GM12878 (cell line): ENCODE data around the gene CACNA2D3. TPM values are rescaled to one million over a fixed set of nuclear protein-coding genes. Genes with fewer than 3 reads are reported as not detected.

Experiments
- ATAC-seq: fragments of 200-7000 bp; cut with Tn5 transposase; 3 replicates; pipeline ENCODE4 v1.9.1; 2020; ENCODE audit warnings: mild to moderate bottlenecking, moderate library complexity
- BruUV-seq: library from RNA; stranded (reverse); fragments of 400-500 nt; replicated peaks from 2 replicates; lab custom pipeline; 2021; lab: Mats Ljungman, UMichigan
- CTCF ChIA-PET: fragments of 300-600 bp; sonication (Branson Sonifier 250); formaldehyde crosslinking; extraction: SDS; loops from one replicate; lab custom pipeline; 2021; ENCODE audit warnings: inconsistent platforms; lab: Yijun Ruan, JAX
- POLR2A ChIA-PET: fragments of 350-600 bp; formaldehyde crosslinking; extraction: SDS; loops from one replicate; lab custom pipeline; 2021; ENCODE audit warnings: inconsistent platforms; lab: Charles Lee
- RAD21 ChIA-PET: fragments of 300-600 bp; sonication (Branson Sonifier 250); formaldehyde crosslinking; loops from one replicate; lab custom pipeline; 2023; ENCODE audit warnings: antibody characterized with exemption; ENCODE audit not compliant: unreplicated experiment; lab: Charles Lee
- SMC1A ChIA-PET: fragments of 300-600 bp; sonication (Branson Sonifier 250); formaldehyde crosslinking; loops from one replicate; lab custom pipeline; 2023; ENCODE audit not compliant: unreplicated experiment, uncharacterized antibody; lab: Charles Lee
- DNase-seq: peaks from one replicate; pipeline ENCODE4 v3.0.0-alpha.2; 2011; ENCODE audit warnings: low read depth, low spot score
- FAIRE-seq: peaks from 3 replicates; lab custom pipeline; 2011; peaks lifted over from hg19 to GRCh38; lab: Jason Lieb, UNC
- H2AFZ ChIP-seq: 2 replicates; pipeline ENCODE4 v1.6.0; 2011; ENCODE audit warnings: low read depth, low read length, control low read depth; ENCODE audit not compliant: control insufficient read depth
- H3K27ac ChIP-seq: 2 replicates; pipeline ENCODE4 v1.5.1; 2011; ENCODE audit warnings: control low read depth; ENCODE audit not compliant: control insufficient read depth, insufficient read depth
- H3K27me3 ChIP-seq, 2 experiments: replicated peaks in 1 of 2; 2 replicates each; pipeline versions ENCODE4 v1.6.0 to v1.6.1; 2011; ENCODE audit warnings: low read length in 1 of 2; ENCODE audit not compliant: control insufficient read depth in 2 of 2, insufficient read depth in 2 of 2
- H3K36me3 ChIP-seq, 2 experiments: 2 replicates each; pipeline ENCODE4 v1.5.1; 2011; ENCODE audit warnings: low read length in 1 of 2; ENCODE audit not compliant: control insufficient read depth in 2 of 2, insufficient read depth in 2 of 2
- H3K4me1 ChIP-seq: 2 replicates; pipeline ENCODE4 v1.6.1; 2011; ENCODE audit warnings: mild to moderate bottlenecking, low read length, moderate library complexity, mixed read lengths; ENCODE audit not compliant: control insufficient read depth, insufficient read depth
- H3K4me2 ChIP-seq: 2 replicates; pipeline ENCODE4 v1.6.0; 2011; ENCODE audit warnings: control low read depth; ENCODE audit not compliant: control insufficient read depth, insufficient read depth
- H3K4me3 ChIP-seq: fragments of 200-600 bp; sonication (generic); 2 replicates; pipeline ENCODE4 v1.5.1; 2016
- H3K79me2 ChIP-seq: 2 replicates; pipeline ENCODE4 v1.6.0; 2011; ENCODE audit warnings: low read length; ENCODE audit not compliant: control insufficient read depth, insufficient read depth
- H3K9ac ChIP-seq: 2 replicates; pipeline ENCODE4 v1.8.0; 2011; ENCODE audit warnings: low read length, control low read depth, mixed read lengths; ENCODE audit not compliant: control insufficient read depth, insufficient read depth
- H3K9me3 ChIP-seq: replicated peaks from 3 replicates; pipeline ENCODE4 v1.5.1; 2011; ENCODE audit warnings: mild to moderate bottlenecking, low read length; ENCODE audit not compliant: control insufficient read depth, insufficient read depth
- H4K20me1 ChIP-seq: 2 replicates; pipeline ENCODE4 v1.6.0; 2011; ENCODE audit not compliant: control insufficient read depth, insufficient read depth
- PML ChIP-seq: IDR thresholded peaks from 2 replicates; pipeline ENCODE4 v1.6.1; 2012; ENCODE audit warnings: low read length, inconsistent platforms
- SRF ChIP-seq, 2 experiments: IDR thresholded peaks; 2 replicates each; pipeline ENCODE4 v1.6.1; 2011; ENCODE audit warnings: low read depth in 2 of 2, low read length in 2 of 2, mild to moderate bottlenecking in 1 of 2, moderate library complexity in 1 of 2
- TCF12 ChIP-seq: IDR thresholded peaks from 2 replicates; pipeline ENCODE4 v1.6.1; 2011; ENCODE audit warnings: low read depth, mild to moderate bottlenecking, low read length
- ZBTB40 ChIP-seq: fragments of 450-650 bp; IDR thresholded peaks from 2 replicates; pipeline ENCODE4 v1.6.1; 2016; ENCODE audit warnings: mild to moderate bottlenecking, moderate library complexity, borderline replicate concordance
- WGBS: methylation state at CpG from one replicate; pipeline ENCODE4 v1.1.6; 2016; ENCODE audit warnings: low lambda C conversion rate; ENCODE audit not compliant: insufficient replicate concordance, insufficient coverage; ENCODE audit errors: missing lambda C conversion rate; 5-methylcytosine and 5-hydroxymethylcytosine counted together
- in situ Hi-C: fragments of 300-500 bp; cut with MboI; formaldehyde crosslinking; loops from 9 replicates; pipeline ENCODE4 v1.14.3; 2018; ENCODE audit warnings: mixed read lengths
- intact Hi-C: fragments of 100-400 bp; cut with micrococcal nuclease; formaldehyde crosslinking; loops from one replicate; pipeline ENCODE4 v1.14.2; 2022; ENCODE audit not compliant: unreplicated experiment
- polyA plus RNA-seq, 11 experiments: library from polyadenylated mRNA; depleted of rRNA in 4 of 11; unstranded in 6 of 11; stranded (reverse) in 5 of 11; fragments of >200 nt; fragmentation: Nextera tagmentation in 4 of 11; fragmentation: Illumina TruSeq in 1 of 11; extraction: Ambion mirVana in 4 of 11; extraction: Trizol in 1 of 11; gene quantifications; 1 replicate in 1 of 11; 2 replicates in 10 of 11; pipeline versions ENCODE4 v1.2.1 to v1.2.3, GENCODE V29; 2011 to 2016; ENCODE audit warnings: inconsistent platforms in 2 of 11, missing spikeins in 2 of 11, low read depth in 1 of 11
- total RNA-seq, 4 experiments: library from RNA; depleted of rRNA in 3 of 4; stranded (reverse); fragments of >200 nt in 3 of 4; fragmentation: Illumina TruSeq in 1 of 4; extraction: Trizol in 1 of 4; gene quantifications; 2 replicates each; pipeline versions ENCODE4 v1.2.1 to v1.2.3, GENCODE V29; 2013 to 2021

CACNA2D3 gene
- total and polyA plus RNA-seq, 10 of the 15 experiments (the other 5 are each of a cell fraction or from before 2014, with no cell fraction given) = not detected

- 0% methylated on average over 2 of the region's 2 CpGs for WGBS
- in situ Hi-C loops = no loop called here
- BruUV-seq = no TSS peak
Measured at GRCh38 chr3:54772051-54772450, 649.7 kb downstream of the CACNA2D3 start.

More at GRCh38 chr3:54772051-54772450, 649.7 kb downstream of the CACNA2D3 start:
- no peak for DNase-seq
- no peak overlapping the region for H3K4me3 ChIP-seq
- no peaks in the 10 kb centered on the region for H4K20me1 ChIP-seq
- H3K79me2 ChIP-seq = no peaks in the 10 kb centered on the region
- no peak overlapping the region for H2AFZ ChIP-seq
- POLR2A ChIA-PET = no interaction called here
- H3K9me3 ChIP-seq = no peaks in the 10 kb centered on the region
- H3K4me1 ChIP-seq = no peaks in the 10 kb centered on the region
- TF ChIP-seq SRF (IDR thresholded peaks at IDR 0.05; ENCODE audit: low read depth in 2 of 2, low read length in 2 of 2) (no peak), ZBTB40 (no peak), PML (no peak), TCF12 (no peak)
- TF ChIP-seq, all 136 proteins: peak for 0
- FAIRE-seq = no peak
- H3K27ac ChIP-seq = no peak overlapping the region
- SMC1A ChIA-PET = no interaction called here
- CTCF ChIA-PET = no interaction called here
- ATAC-seq = no peak
- no peak overlapping the region for H3K9ac ChIP-seq
- H3K4me2 ChIP-seq = no peak overlapping the region
- peaks cover 0 to 1% of the 10 kb centered on the region in 2 experiments; a peak in 1 of 4 replicates for H3K27me3 ChIP-seq
- RAD21 ChIA-PET = no interaction called here
- no peaks in the 10 kb centered on the region for H3K36me3 ChIP-seq
- intact Hi-C loops = no loop called here
